RPMI7951 (cell line): ENCODE data around the gene TMEM117. TPM values are rescaled to one million over a fixed set of nuclear protein-coding genes. Genes with fewer than 3 reads are reported as not detected.

ENCODE experiments used
- DNase-seq: peaks from one replicate; pipeline ENCODE4 v3.0.0-alpha.2; 2012; ENCODE audit warnings: low read depth
- total RNA-seq: library from RNA; depleted of rRNA; stranded (reverse); fragments of >200 nt; shearing (Covaris generic); gene quantifications from 2 replicates; pipeline ENCODE4 v1.2.3, GENCODE V29; 2014

The TMEM117 gene
- total RNA-seq, 1 experiment from 2014 or later: 14.9 TPM

- DNase-seq: no peak
These were observed 460.2 kb downstream of the TMEM117 start for GRCh38 chr12:44295958-44296623.

- no peak for DNase-seq
These were observed 460.8 kb downstream of the TMEM117 start for GRCh38 chr12:44296624-44297197.

- no peak for DNase-seq
These were observed 463.6 kb downstream of the TMEM117 start for GRCh38 chr12:44299524-44299923.

GRCh38 chr12:44307506-44308168 lies 471.8 kb downstream of the TMEM117 start:
- no peak for DNase-seq

- DNase-seq: no peak
These were observed 477.3 kb downstream of the TMEM117 start for GRCh38 chr12:44313188-44313587.

GRCh38 chr12:44314007-44314500 lies 478.2 kb downstream of the TMEM117 start:
- DNase-seq: no peak

- DNase-seq: peak; percentile 11
These were observed 481.8 kb downstream of the TMEM117 start for GRCh38 chr12:44317651-44318126.

GRCh38 chr12:44331269-44331668 lies 495.4 kb downstream of the TMEM117 start:
- no peak for DNase-seq

GRCh38 chr12:44334347-44334746 lies 498.5 kb downstream of the TMEM117 start:
- DNase-seq: no peak

GRCh38 chr12:44335030-44335429 lies 499.1 kb downstream of the TMEM117 start:
- DNase-seq: no peak

- DNase-seq: no peak
These were observed 500.7 kb downstream of the TMEM117 start for GRCh38 chr12:44336577-44336976.

GRCh38 chr12:44342371-44342770 lies 506.5 kb downstream of the TMEM117 start:
- DNase-seq: no peak

GRCh38 chr12:44347145-44347544 lies 511.3 kb downstream of the TMEM117 start:
- no peak for DNase-seq

GRCh38 chr12:44357494-44357893 lies 521.6 kb downstream of the TMEM117 start:
- no peak for DNase-seq

GRCh38 chr12:44358636-44359035 lies 522.8 kb downstream of the TMEM117 start:
- DNase-seq: no peak

- DNase-seq: no peak
These were observed 527.1 kb downstream of the TMEM117 start for GRCh38 chr12:44362947-44363346.

GRCh38 chr12:44367136-44367535 lies 531.3 kb downstream of the TMEM117 start:
- no peak for DNase-seq

- no peak for DNase-seq
These were observed 532.0 kb downstream of the TMEM117 start for GRCh38 chr12:44367916-44368315.

- DNase-seq: no peak
These were observed 534.1 kb downstream of the TMEM117 start for GRCh38 chr12:44369998-44370397.

GRCh38 chr12:44370982-44371381 lies 535.1 kb downstream of the TMEM117 start:
- DNase-seq: no peak

GRCh38 chr12:44372259-44372658 lies 536.4 kb downstream of the TMEM117 start:
- DNase-seq: peak; percentile 68

GRCh38 chr12:44375694-44376093 lies 539.8 kb downstream of the TMEM117 start:
- no peak for DNase-seq
